Right lobe of liver (tissue), 6 donors: ENCODE data around the gene CMBL. TPM values are rescaled to one million over a fixed set of nuclear protein-coding genes. Genes with fewer than 3 reads are reported as not detected.

Source experiments
- ATAC-seq, 4 donors: fragments of 200-7000 bp; cut with Tn5 transposase; one replicate each; pipeline ENCODE4 v1.9.1; 2020; ENCODE audit warnings: mild to moderate bottlenecking in 4 of 4, moderate library complexity in 4 of 4
- DNase-seq, 3 donors: peaks; one replicate each; pipeline ENCODE4 v3.0.0-alpha.2; 2020
- H3K27ac ChIP-seq, 3 donors: fragments of 200-600 bp; one replicate each; pipeline ENCODE4 v1.8.0; 2022
- H3K27me3 ChIP-seq, 2 donors: fragments of 200-600 bp; one replicate each; pipeline ENCODE4 v1.8.0; 2022
- H3K36me3 ChIP-seq, 4 donors: fragments of 200-600 bp; sonication (generic) in 1 of 4; one replicate each; pipeline versions ENCODE4 v1.5.1 to v1.8.0; 2017 to 2022; ENCODE audit warnings: control low read depth in 1 of 4
- H3K4me1 ChIP-seq, 4 donors: fragments of 200-600 bp; sonication (generic) in 1 of 4; one replicate each; pipeline versions ENCODE4 v1.5.1 to v1.8.0; 2017 to 2022; ENCODE audit warnings: control low read depth in 1 of 4
- H3K4me3 ChIP-seq, 3 donors: fragments of 200-600 bp; one replicate each; pipeline ENCODE4 v1.8.0; 2022
- H3K9me3 ChIP-seq, 4 donors: fragments of 200-600 bp; sonication (generic) in 1 of 4; one replicate each; pipeline versions ENCODE4 v1.5.1 to v1.8.0; 2017 to 2022; ENCODE audit warnings: control low read depth in 1 of 4
- CTCF ChIP-seq, 4 donors: fragments of 200-600 bp in 3 of 4; fragments of 450-650 bp in 1 of 4; IDR thresholded peaks; one replicate each; pipeline versions ENCODE4 v1.5.1 to v1.8.0; 2016 to 2022; ENCODE audit warnings: antibody characterized with exemption in 4 of 4, mild to moderate bottlenecking in 2 of 4
- POLR2A ChIP-seq: fragments of 450-650 bp; IDR thresholded peaks from one replicate; pipeline ENCODE4 v1.6.1; 2017; ENCODE audit warnings: antibody characterized with exemption, mild to moderate bottlenecking
- WGBS: methylation state at CpG from one replicate; pipeline ENCODE4 v1.1.6; 2018; ENCODE audit warnings: low coverage, low lambda C conversion rate; ENCODE audit not compliant: insufficient coverage; ENCODE audit errors: missing lambda C conversion rate; 5-methylcytosine and 5-hydroxymethylcytosine counted together
- intact Hi-C, 2 donors: fragments of 100-400 bp; cut with DNase I; formaldehyde crosslinking; loops; one replicate each; pipeline versions ENCODE4 v1.11.2 to v1.14.1; 2022
- total RNA-seq, 6 experiments: library from RNA; depleted of rRNA in 2 of 6; stranded (reverse); fragments of >200 nt in 2 of 6; fragmentation: NEBNext Ultra II Directional in 3 of 6; extraction: Animal tissue kit (Norgen Biotek cat#: 25700) in 3 of 6; gene quantifications; one replicate each; pipeline versions ENCODE4 v1.1.0 to v1.2.4, GENCODE V29; 2016 to 2023
- donor health status: DM: no; HTN: yes; CAD: no.
- donor health status: DM: no; HTN: no; CAD: no.
- donor health status: DM: no; HTN: no; CAD: no.
- donor health status: DM: no; HTN: yes; CAD: no.
- donor health status: DM: no; HTN: yes; CAD: no.

The CMBL gene
- total RNA-seq, 6 experiments from 2014 or later: 29.4 to 206 (median 97.7) TPM

GRCh38 chr5:10262995-10263394 lies 44.7 kb downstream of the CMBL start:
- Histone ChIP-seq H3K9me3 (no peaks in the 10 kb centered on the region), H3K27me3 (no peaks in the 10 kb centered on the region), H3K36me3 (peaks cover 14 to 79% (median 38%) of the 10 kb centered on the region in 4 donors), H3K4me3 (no peak overlapping the region), H3K4me1 (peaks cover 0 to 29% (median 8%) of the 10 kb centered on the region in 4 donors), H3K27ac (peak overlapping the region in 2 of 3 donors; percentile 3 to 21)
- WGBS: 31% methylated on average over 11 of the region's 11 CpGs
- ATAC-seq (peak; percentile 89 to 96 (median 94)), DNase-seq (peak; percentile 35 to 90 (median 77))
- intact Hi-C loops: no loop called here
- TF ChIP-seq CTCF (IDR thresholded peaks at IDR 0.05): no peak
- TF ChIP-seq POLR2A: no peak

- TF ChIP-seq CTCF (IDR thresholded peaks at IDR 0.05): no peak
- no peak for TF ChIP-seq POLR2A
These were observed 45.5 kb downstream of the CMBL start for GRCh38 chr5:10262121-10262774.

GRCh38 chr5:10261065-10261464 lies 46.6 kb downstream of the CMBL start:
- Histone ChIP-seq H3K9me3 (no peaks in the 10 kb centered on the region), H3K36me3 (peaks cover 21 to 96% (median 50%) of the 10 kb centered on the region in 4 donors), H3K4me3 (no peak overlapping the region), H3K4me1 (peaks cover 0 to 39% (median 8%) of the 10 kb centered on the region in 4 donors), H3K27me3 (no peaks in the 10 kb centered on the region), H3K27ac (no peak overlapping the region)
- intact Hi-C loops: no loop called here
- TF ChIP-seq CTCF (IDR thresholded peaks at IDR 0.05) (no peak), POLR2A (no peak)
- 72% methylated on average over 7 of the region's 9 CpGs for WGBS
- ATAC-seq (peak in 2 of 4 donors; percentile 5 to 58), DNase-seq (no peak)

More at GRCh38 chr5:10262121-10262774, 45.5 kb downstream of the CMBL start:
- H3K27me3 ChIP-seq: no peaks in the 10 kb centered on the region
- 60% methylated on average over 18 of the region's 18 CpGs for WGBS
- peak overlapping the region in 1 of 3 donors; percentile 21 for H3K27ac ChIP-seq
- DNase-seq (no peak), ATAC-seq (peak in 2 of 4 donors; percentile 10 to 36)
- intact Hi-C loops: no loop called here
- peaks cover 15 to 86% (median 41%) of the 10 kb centered on the region in 4 donors for H3K36me3 ChIP-seq
- H3K4me3 ChIP-seq: no peak overlapping the region
- H3K9me3 ChIP-seq: no peaks in the 10 kb centered on the region
- H3K4me1 ChIP-seq: peaks cover 0 to 35% (median 8%) of the 10 kb centered on the region in 4 donors

- H3K27me3 ChIP-seq: no peaks in the 10 kb centered on the region
- peaks cover 23 to 98% (median 55%) of the 10 kb centered on the region in 4 donors for H3K36me3 ChIP-seq
- no peak for ATAC-seq
- H3K4me1 ChIP-seq: peaks cover 0 to 39% (median 8%) of the 10 kb centered on the region in 4 donors
- TF ChIP-seq CTCF (IDR thresholded peaks at IDR 0.05) (no peak), POLR2A (no peak)
- intact Hi-C loops: no loop called here
- DNase-seq: peak in 1 of 3 donors; percentile 9
- H3K4me3 ChIP-seq: no peak overlapping the region
- H3K9me3 ChIP-seq: no peaks in the 10 kb centered on the region
- 100% methylated on average over 2 of the region's 5 CpGs for WGBS
- H3K27ac ChIP-seq: no peak overlapping the region
These were observed 47.8 kb downstream of the CMBL start for GRCh38 chr5:10259899-10260298.
